K562 (cell line): ENCODE results near the gene RCSD1. TPM values are rescaled to one million over a fixed set of nuclear protein-coding genes. Genes with fewer than 3 reads are reported as not detected.

Experiments used
- ATAC-seq: fragments of 200-7000 bp; cut with Tn5 transposase; 3 replicates; pipeline ENCODE4 v1.9.1; 2020; ENCODE audit warnings: moderate library complexity
- BruUV-seq: library from RNA; stranded (reverse); fragments of 400-500 nt; replicated peaks from 2 replicates; lab custom pipeline; 2021; lab: Mats Ljungman, UMichigan
- CTCF ChIA-PET: fragments of 300-600 bp; formaldehyde crosslinking; extraction: SDS; loops from one replicate; lab custom pipeline; 2021; ENCODE audit warnings: low intra/inter-chr PET ratio; lab: Yijun Ruan, JAX
- POLR2A ChIA-PET: fragments of 300-600, 350-650 bp; sonication (Branson Sonifier 250); formaldehyde crosslinking; extraction: SDS; loops from one replicate; lab custom pipeline; 2021; ENCODE audit warnings: antibody characterized with exemption, inconsistent platforms; lab: Yijun Ruan, JAX
- DNase-seq, 4 experiments: peaks; one replicate each; pipeline versions ENCODE4 v3.0.0 to v3.0.0-alpha.2; 2011 to 2018; ENCODE audit warnings: low spot score in 3 of 4, mixed read lengths in 3 of 4; ENCODE audit errors: extremely low read depth in 1 of 4
- FAIRE-seq: peaks from 2 replicates; lab custom pipeline; 2011; peaks lifted over from hg19 to GRCh38; lab: Jason Lieb, UNC
- H2AFZ ChIP-seq: 2 replicates; pipeline ENCODE4 v1.6.0; 2011; ENCODE audit warnings: low read depth, low read length, control low read depth, inconsistent platforms
- H3K27ac ChIP-seq: fragments of 200-600 bp; 3 replicates; pipeline ENCODE4 v1.8.0; 2011; ENCODE audit warnings: low read depth, mild to moderate bottlenecking, control low read depth, inconsistent platforms, low read length, moderate library complexity, mixed read lengths; ENCODE audit errors: extremely low read depth
- H3K27me3 ChIP-seq, 2 experiments: fragments of 300-600 bp in 1 of 2; 2 replicates in 1 of 2; 3 replicates in 1 of 2; pipeline versions ENCODE4 v1.6.0 to v1.8.0; 2011; ENCODE audit warnings: inconsistent platforms in 2 of 2, low read length in 2 of 2, mild to moderate bottlenecking in 1 of 2, mixed read lengths in 1 of 2, moderate library complexity in 1 of 2; ENCODE audit not compliant: control insufficient read depth in 2 of 2, insufficient read depth in 2 of 2
- H3K36me3 ChIP-seq: fragments of 300-600 bp; 3 replicates; pipeline ENCODE4 v1.8.0; 2011; ENCODE audit warnings: mild to moderate bottlenecking, low read length, inconsistent platforms; ENCODE audit not compliant: control insufficient read depth, insufficient read depth
- H3K4me1 ChIP-seq, 2 experiments: fragments of 200-600 bp in 1 of 2; replicated peaks in 1 of 2; 2 replicates in 1 of 2; 3 replicates in 1 of 2; pipeline versions ENCODE4 v1.5.1 to v1.8.0; 2011; ENCODE audit warnings: inconsistent platforms in 2 of 2, low read length in 2 of 2, mild to moderate bottlenecking in 1 of 2, mixed read lengths in 1 of 2, moderate library complexity in 1 of 2; ENCODE audit not compliant: control insufficient read depth in 2 of 2, insufficient read depth in 2 of 2
- H3K4me2 ChIP-seq: 2 replicates; pipeline ENCODE4 v1.6.1; 2011; ENCODE audit warnings: low read length, control low read depth, inconsistent platforms, mixed read lengths; ENCODE audit not compliant: insufficient read depth
- H3K4me3 ChIP-seq: fragments of 200-600 bp; sonication (generic), shearing (Covaris generic); 2 replicates; pipeline ENCODE4 v1.5.1; 2016; ENCODE audit warnings: control low read depth, inconsistent platforms
- H3K79me2 ChIP-seq: fragments of 200-600 bp; 3 replicates; pipeline ENCODE4 v1.8.0; 2011; ENCODE audit warnings: low read length, inconsistent platforms; ENCODE audit not compliant: control insufficient read depth, insufficient read depth
- H3K9ac ChIP-seq, 2 experiments: 2 replicates each; pipeline versions ENCODE4 v1.6.0 to v1.6.1; 2011; ENCODE audit warnings: low read depth in 2 of 2, low read length in 2 of 2, control low read depth in 1 of 2, inconsistent platforms in 1 of 2, mild to moderate bottlenecking in 1 of 2, mixed read lengths in 1 of 2; ENCODE audit not compliant: insufficient read depth in 1 of 2
- H3K9me1 ChIP-seq: one replicate; pipeline ENCODE4 v1.6.0; 2011; ENCODE audit warnings: inconsistent platforms, mild to moderate bottlenecking, low read length, moderate library complexity; ENCODE audit not compliant: control insufficient read depth, insufficient read depth
- H3K9me3 ChIP-seq: replicated peaks from 2 replicates; pipeline ENCODE4 v1.5.1; 2011; ENCODE audit warnings: low read depth, low read length, inconsistent platforms; ENCODE audit not compliant: control insufficient read depth, insufficient read depth
- H4K20me1 ChIP-seq: replicated peaks from 2 replicates; pipeline ENCODE4 v1.6.1; 2011; ENCODE audit warnings: low read length, inconsistent platforms, mixed read lengths; ENCODE audit not compliant: control insufficient read depth, insufficient read depth
- CHCHD3 ChIP-seq: fragments of 250-450 bp; sonication (Bioruptor Pico); IDR thresholded peaks from 2 replicates; pipeline ENCODE4 v2.1.2; 2022; ENCODE audit warnings: mild to moderate bottlenecking
- CHD2 ChIP-seq: IDR thresholded peaks from 2 replicates; pipeline ENCODE4 v1.6.1; 2011; ENCODE audit warnings: low read depth, low read length
- E2F6 ChIP-seq, 2 experiments: IDR thresholded peaks; 2 replicates each; pipeline ENCODE4 v1.6.1; 2011; ENCODE audit warnings: borderline replicate concordance in 1 of 2, control low read depth in 1 of 2, low read depth in 1 of 2, low read length in 1 of 2, mild to moderate bottlenecking in 1 of 2, mixed read lengths in 1 of 2, moderate library complexity in 1 of 2; ENCODE audit not compliant: insufficient read depth in 1 of 2, insufficient read length in 1 of 2, poor library complexity in 1 of 2, severe bottlenecking in 1 of 2; ENCODE audit errors: extremely low read depth in 1 of 2
- FIP1L1 ChIP-seq: fragments of 200-400 bp; formaldehyde crosslinking; IDR thresholded peaks from 2 replicates; pipeline ENCODE4 v1.6.1; 2018; ENCODE audit warnings: mild to moderate bottlenecking, low read depth, low read length; ENCODE audit not compliant: poor library complexity, severe bottlenecking
- GATAD2A ChIP-seq: fragments of 450-650 bp; IDR thresholded peaks from 2 replicates; pipeline ENCODE4 v1.6.1; 2017
- HDAC2 ChIP-seq: fragments of 450-650 bp; IDR thresholded peaks from 2 replicates; pipeline ENCODE4 v1.6.1; 2016; ENCODE audit warnings: mild to moderate bottlenecking
- JUND ChIP-seq, 2 experiments: IDR thresholded peaks; 2 replicates in 1 of 2; 3 replicates in 1 of 2; pipeline ENCODE4 v1.6.1; 2011; ENCODE audit warnings: borderline replicate concordance in 2 of 2, low read depth in 2 of 2, low read length in 2 of 2, improper control_type of control experiment in 1 of 2, missing biosample characterization in 1 of 2, missing genetic modification characterization in 1 of 2, missing genetic modification reagents in 1 of 2
- KDM5B ChIP-seq: fragments of 200-600 bp; sonication (generic); IDR thresholded peaks from 2 replicates; pipeline ENCODE4 v1.6.1; 2012; ENCODE audit warnings: low read depth, mild to moderate bottlenecking, moderate library complexity, low read length, control low read depth, inconsistent platforms; ENCODE audit not compliant: insufficient replicate concordance
- MAFF ChIP-seq: IDR thresholded peaks from 2 replicates; pipeline ENCODE4 v1.6.1; 2012; ENCODE audit warnings: low read length, improper control_type of control experiment
- MTA3 ChIP-seq: fragments of 450-650 bp; formaldehyde crosslinking; IDR thresholded peaks from 2 replicates; pipeline ENCODE4 v1.6.1; 2017; ENCODE audit warnings: mild to moderate bottlenecking, borderline replicate concordance
- MYBL2 ChIP-seq, 2 experiments: fragments of 450-650 bp in 1 of 2; sonication (generic) in 1 of 2; formaldehyde crosslinking in 1 of 2; IDR thresholded peaks; 2 replicates each; pipeline versions ENCODE4 v1.6.1 to v1.8.1; 2017 to 2022; ENCODE audit warnings: borderline replicate concordance in 1 of 2, inconsistent platforms in 1 of 2, low read depth in 1 of 2, mild to moderate bottlenecking in 1 of 2, missing genetic modification reagents in 1 of 2, moderate library complexity in 1 of 2
- POLR2AphosphoS5 ChIP-seq: IDR thresholded peaks from 2 replicates; pipeline ENCODE4 v1.6.1; 2011; ENCODE audit warnings: mild to moderate bottlenecking, low read depth, low read length, moderate library complexity; ENCODE audit not compliant: control insufficient read depth, insufficient read depth
- SOX6 ChIP-seq: fragments of 450-650 bp; IDR thresholded peaks from 2 replicates; pipeline ENCODE4 v1.6.1; 2014; ENCODE audit warnings: mild to moderate bottlenecking
- SP2 ChIP-seq: IDR thresholded peaks from 2 replicates; pipeline ENCODE4 v1.6.1; 2011; ENCODE audit warnings: mild to moderate bottlenecking, low read depth, low read length, moderate library complexity; ENCODE audit not compliant: poor library complexity, severe bottlenecking; ENCODE audit errors: extremely low read depth
- TAF1 ChIP-seq: IDR thresholded peaks from 2 replicates; pipeline ENCODE4 v1.6.1; 2011; ENCODE audit warnings: mild to moderate bottlenecking, low read length, moderate library complexity; ENCODE audit not compliant: insufficient read depth, control insufficient read depth, severe bottlenecking; ENCODE audit errors: extremely low read depth
- TBP ChIP-seq: optimal IDR thresholded peaks from 2 replicates; pipeline ENCODE3; 2011; ENCODE audit warnings: low read depth, low read length, improper control_type of control experiment
- ZNF12 ChIP-seq: sonication (generic); formaldehyde crosslinking; IDR thresholded peaks from 2 replicates; pipeline ENCODE4 v1.4.0; 2020; ENCODE audit warnings: mild to moderate bottlenecking, missing genetic modification reagents
- ZNF668 ChIP-seq: fragments of 250-450 bp; sonication (Bioruptor Pico); IDR thresholded peaks from 2 replicates; pipeline ENCODE4 v1.8.0; 2022; ENCODE audit warnings: mild to moderate bottlenecking, inconsistent platforms
- WGBS: fragments of 100-300 bp; shearing (Covaris generic); methylation state at CpG from one replicate; pipeline ENCODE4 v1.1.6; 2016; ENCODE audit warnings: low coverage, mixed read lengths; ENCODE audit not compliant: insufficient coverage; ENCODE audit errors: missing lambda C conversion rate; 5-methylcytosine and 5-hydroxymethylcytosine counted together
- in situ Hi-C: fragments of 300-500 bp; cut with MboI; formaldehyde crosslinking; loops from 4 replicates; pipeline ENCODE4 v1.15.0; 2018; ENCODE audit warnings: inconsistent platforms, mixed read lengths
- intact Hi-C: fragments of 100-400 bp; cut with micrococcal nuclease; formaldehyde crosslinking; loops from 2 replicates; pipeline ENCODE4 v1.14.2; 2022
- polyA plus RNA-seq, 8 experiments: library from polyadenylated mRNA; depleted of rRNA in 4 of 8; stranded (reverse) in 5 of 8; unstranded in 3 of 8; fragments of >200 nt; fragmentation: Nextera tagmentation in 2 of 8; fragmentation: Illumina TruSeq in 1 of 8; extraction: Ambion mirVana in 2 of 8; extraction: Trizol in 1 of 8; gene quantifications; 2 replicates each; pipeline versions ENCODE4 v1.2.1 to v1.2.3, GENCODE V29; 2011 to 2014; ENCODE audit warnings: inconsistent platforms in 1 of 8, missing spikeins in 1 of 8
- total RNA-seq, 7 experiments: library from RNA; depleted of rRNA in 6 of 7; stranded (reverse); fragments of >200 nt in 6 of 7; fragmentation: Illumina TruSeq in 2 of 7; extraction: Trizol in 2 of 7; gene quantifications; 2 replicates each; pipeline versions ENCODE4 v1.2.1 to v1.2.3, GENCODE V29; 2011 to 2021; ENCODE audit warnings: low replicate concordance in 1 of 7

Gene RCSD1
- total and polyA plus RNA-seq, 9 of the 15 experiments (the other 6 are each of a cell fraction or from before 2014, with no cell fraction given) = 7.8 to 69.8 (median 45.3) TPM

GRCh38 chr1:167721617-167722151 is 91.7 kb downstream of the RCSD1 start, which contains the start of gene MPZL1:
Gene MPZL1 (plus strand): TSS chr1:167721982. CDS start chr1:167722152, 170 bp downstream.
- intact Hi-C loops (loop anchor here (2.0 to 5.0 kb wide), 2 partner anchors 39 to 201 kb away; no protein-coding TSS in a partner anchor), in situ Hi-C loops (no loop called here)
- peak; percentile 97 for ATAC-seq
- Histone ChIP-seq H3K36me3 (peaks cover 10% of the 10 kb centered on the region; the same call in 1 of the 3 replicates), H3K79me2 (peaks cover 46% of the 10 kb centered on the region), H2AFZ (peak within 1 kb of the TSS; percentile 95), H3K9me3 (no peaks in the 10 kb centered on the region), H3K9ac (peak within 1 kb of the TSS; percentile 78 to 94), H3K9me1 (peaks cover 7% of the 10 kb centered on the region), H3K27ac (peak within 1 kb of the TSS; percentile 65), H3K27me3 (no peaks in the 10 kb centered on the region), H3K4me1 (peaks cover 34 to 37% of the 10 kb centered on the region in 2 experiments; a peak in 4 of 5 replicates), H4K20me1 (peaks cover 10% of the 10 kb centered on the region; the same call in 1 of the 2 replicates), H3K4me2 (peak within 1 kb of the TSS; percentile 86), H3K4me3 (peak within 1 kb of the TSS; percentile 73)
- DNase-seq = peak; percentile 98 to 100 (median 100)
- no TSS peak for BruUV-seq
- WGBS = under 1% methylated on average over 52 of the region's 52 CpGs
- ChIA-PET POLR2A (interaction anchor here (0.6 to 1.0 kb wide), 4 partner anchors 13 to 353 kb away, joined by 3 to 6 read pairs (median 4); no protein-coding TSS in a partner anchor), CTCF (interaction anchor here (0.6 kb wide), 1 partner anchor 79 kb away, joined by 3 read pairs; no protein-coding TSS in a partner anchor)
- FAIRE-seq = peak; percentile 68
- peak; percentile 53 for TF ChIP-seq TBP
- 0 out of 2 replicates have a peak, but pooled peaks have one; percentile 7 for TF ChIP-seq SOX6
- peak; percentile 58; the same call in 1 of the 2 replicates for TF ChIP-seq GATAD2A
- TF ChIP-seq MYBL2 (IDR thresholded peaks at IDR 0.05; ENCODE audit: low read depth) = no peak
- no peak for TF ChIP-seq MYBL2 (CRISPR knock-in tag; IDR thresholded peaks at IDR 0.05; ENCODE audit: borderline replicate concordance)
- TF ChIP-seq KDM5B = peak; percentile 78
- peak; percentile 41 to 74 for TF ChIP-seq E2F6 (IDR thresholded peaks at IDR 0.05; ENCODE audit: borderline replicate concordance in 1 of 2, extremely low read depth in 1 of 2, insufficient read depth in 1 of 2, insufficient read length in 1 of 2, low read depth in 1 of 2, low read length in 1 of 2, poor library complexity in 1 of 2, severe bottlenecking in 1 of 2)
- 0 out of 2 replicates have a peak, but pooled peaks have one; percentile 44 for TF ChIP-seq ZNF12 (CRISPR knock-in tag)
- TF ChIP-seq JUND (IDR thresholded peaks at IDR 0.05; ENCODE audit: borderline replicate concordance, low read depth, low read length) = peak; percentile 13; the same call in 1 of the 2 replicates
- no peak; the same call in 2 of the 3 replicates for TF ChIP-seq JUND (tag; IDR thresholded peaks at IDR 0.05; ENCODE audit: borderline replicate concordance, low read depth, low read length)
- peak; percentile 60 for TF ChIP-seq FIP1L1
- TF ChIP-seq HDAC2 = 0 out of 2 replicates have a peak, but pooled peaks have one; percentile 7
- TF ChIP-seq CHD2 = peak; percentile 90
- no peak for TF ChIP-seq ZNF668 (CRISPR knock-in tag)
- TF ChIP-seq CHCHD3 (CRISPR knock-in tag) = peak; percentile 9; the same call in 1 of the 2 replicates
- no peak for TF ChIP-seq MAFF
- TF ChIP-seq MTA3 = peak; percentile 83; the same call in 1 of the 2 replicates
- peak; percentile 92 for TF ChIP-seq SP2
- peak; percentile 62; the same call in 1 of the 2 replicates for TF ChIP-seq POLR2AphosphoS5
- peak; percentile 56 for TF ChIP-seq TAF1
